Karpas-422 (cell line): ENCODE measurements around the gene SLC5A2. TPM values are rescaled to one million over a fixed set of nuclear protein-coding genes. Genes with fewer than 3 reads are reported as not detected.

Source experiments
- DNase-seq: peaks from one replicate; pipeline ENCODE4 v3.0.0-alpha.2; 2015
- H2AFZ ChIP-seq: fragments of 200-600 bp; sonication (generic); 2 replicates; pipeline ENCODE4 v1.6.1; 2014; ENCODE audit warnings: antibody characterized with exemption, low read length, mixed read lengths
- H3K27ac ChIP-seq: fragments of 200-600 bp; sonication (generic); 2 replicates; pipeline ENCODE4 v1.5.1; 2014; ENCODE audit warnings: mild to moderate bottlenecking, low read length, moderate library complexity
- H3K27me3 ChIP-seq: fragments of 200-600 bp; sonication (generic); 2 replicates; pipeline ENCODE4 v1.6.1; 2014; ENCODE audit warnings: low read length, mixed read lengths
- H3K36me3 ChIP-seq: fragments of 200-600 bp; sonication (generic); 2 replicates; pipeline ENCODE4 v1.6.1; 2014; ENCODE audit warnings: low read length, mixed read lengths; ENCODE audit not compliant: insufficient read depth
- H3K4me1 ChIP-seq: fragments of 200-600 bp; sonication (generic); 2 replicates; pipeline ENCODE4 v1.6.1; 2014; ENCODE audit warnings: mild to moderate bottlenecking, low read length, mixed read lengths
- H3K4me2 ChIP-seq: fragments of 200-600 bp; sonication (generic); 2 replicates; pipeline ENCODE4 v1.6.1; 2014; ENCODE audit warnings: low read length, low read depth, mild to moderate bottlenecking; ENCODE audit not compliant: poor library complexity, severe bottlenecking
- H3K4me3 ChIP-seq: fragments of 200-600 bp; sonication (generic); 2 replicates; pipeline ENCODE4 v1.5.1; 2014; ENCODE audit warnings: mild to moderate bottlenecking, antibody characterized with exemption, low read length, mixed read lengths
- H3K79me2 ChIP-seq: fragments of 200-600 bp; sonication (generic); 2 replicates; pipeline ENCODE4 v1.6.1; 2014; ENCODE audit warnings: mild to moderate bottlenecking, low read length, mixed read lengths
- H3K9ac ChIP-seq: fragments of 200-600 bp; sonication (generic); 2 replicates; pipeline ENCODE4 v1.6.0; 2014; ENCODE audit warnings: low read length
- H3K9me2 ChIP-seq: fragments of 200-600 bp; sonication (generic), shearing (Covaris generic); replicated peaks from 2 replicates; pipeline ENCODE4 v1.6.0; 2014; ENCODE audit warnings: mild to moderate bottlenecking, low read length, moderate library complexity; ENCODE audit not compliant: insufficient read depth
- H3K9me3 ChIP-seq: fragments of 300-700, 200-600 bp; sonication (generic); 2 replicates; pipeline ENCODE4 v1.6.1; 2014; ENCODE audit warnings: low read length, mixed read lengths
- H4K20me1 ChIP-seq: fragments of 200-600 bp; sonication (generic); 2 replicates; pipeline ENCODE4 v1.6.1; 2014; ENCODE audit warnings: mild to moderate bottlenecking, antibody characterized with exemption, low read length, low read depth; ENCODE audit not compliant: insufficient read depth
- total RNA-seq: library from RNA; depleted of rRNA; stranded (reverse); fragments of >200 nt; shearing (Covaris generic); gene quantifications from 2 replicates; pipeline ENCODE4 v1.2.3, GENCODE V29; 2014; ENCODE audit warnings: low replicate concordance

The SLC5A2 gene
- total RNA-seq, 1 experiment from 2014 or later, result not detected

- no peak for DNase-seq
- H2AFZ ChIP-seq, result no peak overlapping the region
- H3K27me3 ChIP-seq, result no peaks in the 10 kb centered on the region
- no peak overlapping the region for H3K9ac ChIP-seq
- no peaks in the 10 kb centered on the region for H3K9me3 ChIP-seq
- no peaks in the 10 kb centered on the region for H3K79me2 ChIP-seq
- H3K4me3 ChIP-seq, result no peak overlapping the region
- no peaks in the 10 kb centered on the region for H3K9me2 ChIP-seq
- no peak overlapping the region for H3K4me2 ChIP-seq
- H4K20me1 ChIP-seq, result no peaks in the 10 kb centered on the region
- H3K36me3 ChIP-seq, result no peaks in the 10 kb centered on the region; the same call in 1 of the 2 replicates
- no peaks in the 10 kb centered on the region for H3K4me1 ChIP-seq
- no peak overlapping the region for H3K27ac ChIP-seq
Measured at GRCh38 chr16:31491778-31492418, 9.0 kb downstream of the SLC5A2 start.

DNA sequence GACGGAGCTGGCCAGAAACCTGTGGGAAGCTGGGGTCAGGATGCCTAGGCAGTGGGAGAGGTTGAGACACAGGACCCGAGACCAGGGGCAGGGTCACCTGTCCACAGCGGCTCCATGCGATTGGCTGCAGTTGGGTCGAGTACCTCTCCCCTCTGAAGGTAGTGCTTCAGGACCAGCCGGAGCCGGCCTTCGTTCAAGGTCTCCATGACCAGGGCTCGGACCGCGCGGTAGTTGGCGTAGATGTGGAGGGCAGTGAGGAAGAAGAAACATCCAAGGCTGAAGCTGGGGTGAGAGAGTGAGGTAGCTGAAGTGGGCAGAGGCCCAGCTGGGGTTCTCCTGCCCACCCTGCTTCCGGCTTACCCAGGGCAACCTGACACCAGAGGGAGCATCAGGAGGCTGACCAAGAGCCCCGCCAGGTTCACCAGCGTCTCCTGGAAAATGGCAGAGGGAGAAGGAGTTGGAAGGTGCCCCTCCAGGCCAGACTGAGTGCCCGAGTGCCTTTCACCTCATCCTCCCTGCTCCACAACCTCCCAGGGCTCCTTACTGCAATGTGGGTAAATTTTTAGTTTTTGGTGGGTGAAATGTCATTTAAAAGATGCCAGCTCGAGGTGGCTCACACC, 10.7 kb downstream of the SLC5A2 start:
- no peaks in the 10 kb centered on the region for H3K4me1 ChIP-seq
- no peaks in the 10 kb centered on the region; the same call in 1 of the 2 replicates for H3K36me3 ChIP-seq

DNA sequence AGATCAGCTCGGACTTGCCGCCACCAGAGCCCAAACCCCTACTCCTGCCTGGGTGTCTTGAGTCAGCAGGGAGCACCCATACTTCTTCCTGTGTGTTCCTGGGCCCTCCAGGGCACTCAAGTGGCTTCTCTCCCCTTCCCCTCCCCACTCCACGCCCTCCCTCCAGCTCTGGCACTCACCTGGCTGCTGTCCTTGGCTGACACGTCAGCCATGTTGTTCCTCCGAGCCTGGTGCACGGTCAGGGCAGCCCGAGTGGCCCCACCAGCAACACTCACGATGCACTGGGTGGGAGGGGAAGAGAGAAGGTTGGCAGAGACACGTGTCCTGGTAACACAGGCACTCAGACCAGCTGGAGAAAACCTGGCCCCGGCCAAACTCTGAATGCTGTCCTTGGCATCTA, 13.7 kb downstream of the SLC5A2 start:
- Histone ChIP-seq H3K27ac (no peak overlapping the region), H3K9me3 (no peaks in the 10 kb centered on the region), H3K9me2 (no peaks in the 10 kb centered on the region), H3K79me2 (no peaks in the 10 kb centered on the region), H3K4me2 (no peak overlapping the region), H3K9ac (no peak overlapping the region), H4K20me1 (no peaks in the 10 kb centered on the region), H3K36me3 (peaks cover 7% of the 10 kb centered on the region), H3K4me3 (no peak overlapping the region), H3K27me3 (no peaks in the 10 kb centered on the region), H3K4me1 (no peaks in the 10 kb centered on the region), H2AFZ (no peak overlapping the region)
- DNase-seq, result no peak

More for the DNA sequence above, 10.7 kb downstream of the SLC5A2 start:
- Histone ChIP-seq H3K9me3 (no peaks in the 10 kb centered on the region), H3K79me2 (no peaks in the 10 kb centered on the region), H3K27ac (no peak overlapping the region), H3K4me2 (no peak overlapping the region), H4K20me1 (no peaks in the 10 kb centered on the region), H3K27me3 (no peaks in the 10 kb centered on the region), H3K9ac (no peak overlapping the region), H3K9me2 (no peaks in the 10 kb centered on the region), H2AFZ (no peak overlapping the region), H3K4me3 (no peak overlapping the region)
- no peak for DNase-seq

- H3K9me2 ChIP-seq, result no peaks in the 10 kb centered on the region
- no peak overlapping the region for H2AFZ ChIP-seq
- H3K79me2 ChIP-seq, result no peaks in the 10 kb centered on the region
- no peak overlapping the region for H3K27ac ChIP-seq
- no peaks in the 10 kb centered on the region for H3K9me3 ChIP-seq
- no peaks in the 10 kb centered on the region for H3K27me3 ChIP-seq
- no peak overlapping the region for H3K4me3 ChIP-seq
- no peaks in the 10 kb centered on the region for H3K4me1 ChIP-seq
- DNase-seq, result no peak
- no peak overlapping the region for H3K4me2 ChIP-seq
- H3K9ac ChIP-seq, result no peak overlapping the region
- H3K36me3 ChIP-seq, result peaks cover 7% of the 10 kb centered on the region; the same call in 1 of the 2 replicates
- H4K20me1 ChIP-seq, result no peaks in the 10 kb centered on the region
Measured at GRCh38 chr16:31498493-31498892, 15.6 kb downstream of the SLC5A2 start.

DNA sequence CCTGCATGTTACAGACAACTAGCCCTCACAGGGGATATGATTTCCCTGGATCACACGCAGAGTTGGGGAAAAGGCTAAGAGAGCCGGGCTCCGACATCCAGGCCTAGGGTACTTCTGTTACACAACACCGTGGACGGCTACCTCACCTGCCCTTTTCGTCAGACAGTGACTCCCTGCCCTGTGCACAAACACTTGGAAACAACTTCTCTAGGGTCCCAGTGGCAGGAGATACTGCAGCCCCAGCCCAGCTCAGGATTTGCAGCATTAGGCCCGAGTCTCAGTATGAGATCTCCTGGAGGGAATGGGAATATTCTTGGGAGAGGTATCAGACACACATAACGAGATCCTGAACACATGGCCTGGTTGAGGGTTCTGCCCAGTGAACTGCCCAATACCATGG, 17.0 kb downstream of the SLC5A2 start:
- Histone ChIP-seq H3K4me1 (no peaks in the 10 kb centered on the region), H3K9ac (no peak overlapping the region)
- no peak for DNase-seq

GRCh38 chr16:31501226-31501965, 18.5 kb downstream of the SLC5A2 start:
- Histone ChIP-seq H3K36me3 (peaks cover 7% of the 10 kb centered on the region; the same call in 1 of the 2 replicates), H3K4me1 (peaks cover 8% of the 10 kb centered on the region), H3K9ac (no peak overlapping the region), H3K27ac (no peak overlapping the region), H3K4me3 (no peak overlapping the region), H3K79me2 (peaks cover 9% of the 10 kb centered on the region), H3K27me3 (no peaks in the 10 kb centered on the region), H3K9me3 (no peaks in the 10 kb centered on the region), H3K9me2 (no peaks in the 10 kb centered on the region), H3K4me2 (no peak overlapping the region), H4K20me1 (no peaks in the 10 kb centered on the region), H2AFZ (no peak overlapping the region)
- DNase-seq, result no peak

More for the DNA sequence above, 17.0 kb downstream of the SLC5A2 start:
- Histone ChIP-seq H3K79me2 (no peaks in the 10 kb centered on the region), H2AFZ (no peak overlapping the region), H3K9me2 (no peaks in the 10 kb centered on the region), H3K36me3 (peaks cover 7% of the 10 kb centered on the region; the same call in 1 of the 2 replicates), H4K20me1 (no peaks in the 10 kb centered on the region), H3K27me3 (no peaks in the 10 kb centered on the region), H3K27ac (no peak overlapping the region), H3K4me2 (no peak overlapping the region), H3K9me3 (no peaks in the 10 kb centered on the region), H3K4me3 (no peak overlapping the region)

- H3K9me3 ChIP-seq, result no peaks in the 10 kb centered on the region
- H3K9ac ChIP-seq, result no peak overlapping the region
- H3K27me3 ChIP-seq, result no peaks in the 10 kb centered on the region
- H3K27ac ChIP-seq, result no peak overlapping the region
- no peak for DNase-seq
- no peak overlapping the region for H3K4me3 ChIP-seq
- no peaks in the 10 kb centered on the region for H3K9me2 ChIP-seq
- peaks cover 14% of the 10 kb centered on the region for H3K4me1 ChIP-seq
- H2AFZ ChIP-seq, result no peak overlapping the region
- H3K4me2 ChIP-seq, result no peak overlapping the region
- peaks cover 7% of the 10 kb centered on the region; the same call in 1 of the 2 replicates for H3K36me3 ChIP-seq
- H4K20me1 ChIP-seq, result no peaks in the 10 kb centered on the region
- H3K79me2 ChIP-seq, result peaks cover 14% of the 10 kb centered on the region
Measured at GRCh38 chr16:31501966-31502348, 19.0 kb downstream of the SLC5A2 start.

DNA sequence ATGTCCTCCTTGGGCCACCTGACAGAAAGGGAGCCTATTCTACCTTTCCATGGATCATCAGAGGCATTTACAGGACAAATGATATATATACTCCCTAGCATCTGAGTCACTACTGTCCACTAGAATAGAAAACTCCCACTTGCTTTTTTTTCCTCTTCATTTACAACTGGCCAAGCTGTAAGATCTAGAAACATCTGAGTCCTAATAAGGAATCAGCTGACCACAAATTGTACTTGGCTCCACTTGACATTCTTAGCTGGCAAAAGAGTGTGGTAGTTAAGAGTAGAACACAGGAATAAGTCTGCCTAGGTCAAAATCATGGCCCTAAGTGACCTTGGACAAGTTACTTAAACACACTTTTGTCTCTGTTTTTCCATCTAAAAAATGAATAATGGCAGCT, 20.1 kb downstream of the SLC5A2 start:
- no peak for DNase-seq
- no peaks in the 10 kb centered on the region for H3K9me3 ChIP-seq
- H3K27me3 ChIP-seq, result no peaks in the 10 kb centered on the region
- no peak overlapping the region for H2AFZ ChIP-seq
- H3K36me3 ChIP-seq, result peaks cover 7% of the 10 kb centered on the region; the same call in 1 of the 2 replicates
- H3K4me2 ChIP-seq, result no peak overlapping the region
- no peak overlapping the region for H3K27ac ChIP-seq
- H4K20me1 ChIP-seq, result no peaks in the 10 kb centered on the region
- peaks cover 24% of the 10 kb centered on the region for H3K79me2 ChIP-seq
- H3K4me1 ChIP-seq, result peaks cover 18% of the 10 kb centered on the region
- H3K9me2 ChIP-seq, result no peaks in the 10 kb centered on the region
- no peak overlapping the region for H3K9ac ChIP-seq
- no peak overlapping the region for H3K4me3 ChIP-seq
